Measurements from ENCODE around the gene CCDC73.
"Not testable (repeated sequence)": the region's sequence is repeated elsewhere in the genome, so short reads cannot be mapped to it uniquely, and the experiment has no call there.

CCDC73 gene

DNA sequence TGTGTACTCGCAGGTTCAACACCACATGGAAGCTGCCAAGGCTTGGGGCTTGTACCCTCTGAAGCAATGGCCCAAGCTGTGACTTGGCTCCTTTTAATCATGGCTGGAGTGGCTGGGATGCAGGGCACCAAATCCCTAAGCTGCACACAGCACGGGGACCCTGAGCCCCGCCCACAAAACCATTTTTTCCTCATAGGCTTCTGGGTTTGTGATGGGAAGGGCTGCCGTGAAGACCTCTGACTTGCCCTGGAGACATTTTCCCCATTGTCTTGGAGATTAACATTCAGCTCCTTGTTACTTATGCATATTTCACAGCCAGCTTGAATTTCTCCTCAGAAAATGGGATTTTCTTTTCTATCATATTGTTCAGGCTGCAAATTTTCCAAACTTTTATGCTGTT, 185.6 kb downstream of the CCDC73 start:
- DNase-seq (ENCODE audit: extremely low spot score, insufficient read length, low read depth); FAIRE-seq: not testable (repeated sequence)

DNA sequence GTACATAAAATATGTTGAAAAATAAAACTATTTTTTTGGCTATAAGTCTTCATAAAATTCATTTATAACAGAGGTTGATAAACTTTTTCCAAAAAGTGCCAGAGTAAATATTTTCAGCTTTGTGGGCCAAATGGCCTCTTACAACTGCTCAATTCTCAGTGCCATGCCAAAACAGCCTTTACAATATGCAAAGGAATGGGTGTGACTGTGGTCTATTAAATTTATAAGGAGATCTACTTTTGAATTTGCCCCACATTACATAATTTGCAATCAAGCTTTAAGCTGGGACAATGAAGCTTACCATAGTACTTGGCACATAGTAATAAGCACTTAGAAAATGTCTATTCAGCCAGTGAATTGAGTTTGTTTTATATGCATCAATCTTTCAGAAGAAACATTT, 188.2 kb downstream of the CCDC73 start:
- DNase-seq (ENCODE audit: extremely low spot score, insufficient read length, low read depth) (no peak), FAIRE-seq (no peak)

DNA sequence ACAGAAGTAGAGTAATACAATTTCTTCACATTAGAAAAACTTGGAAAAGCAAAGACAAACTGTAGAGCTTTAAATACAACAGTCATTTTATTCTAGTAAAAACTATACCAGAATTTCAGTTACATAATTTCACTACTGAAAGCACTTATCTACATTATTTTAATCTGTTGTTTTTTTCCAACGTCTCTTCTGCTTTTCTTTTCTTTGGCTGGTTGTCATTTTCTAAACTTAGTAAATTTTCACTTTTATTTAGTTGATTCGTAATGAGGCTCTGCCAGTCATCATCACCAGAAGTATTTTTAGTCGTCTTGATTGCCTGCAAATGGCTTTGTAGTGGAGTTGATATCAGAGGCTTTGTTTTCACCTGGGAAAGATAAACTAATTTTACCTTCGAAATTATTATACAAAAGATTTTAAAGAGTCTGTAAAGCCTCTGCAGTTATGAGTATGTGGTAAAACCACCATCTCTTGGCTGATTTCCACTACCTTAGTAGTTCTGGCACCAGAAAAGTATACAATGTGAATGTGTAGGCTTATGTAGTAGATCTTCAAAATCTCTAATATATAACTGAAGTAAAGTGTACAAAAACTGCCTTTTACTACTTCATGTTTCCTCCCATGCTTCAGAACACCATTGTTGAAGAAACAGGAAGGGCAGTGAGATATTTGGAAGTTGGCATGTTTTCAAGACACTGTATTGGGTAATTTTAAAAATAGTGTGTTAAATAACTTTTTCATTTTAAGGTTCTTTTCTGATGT, 191.6 kb downstream of the CCDC73 start:
- FAIRE-seq, result no peak

DNA sequence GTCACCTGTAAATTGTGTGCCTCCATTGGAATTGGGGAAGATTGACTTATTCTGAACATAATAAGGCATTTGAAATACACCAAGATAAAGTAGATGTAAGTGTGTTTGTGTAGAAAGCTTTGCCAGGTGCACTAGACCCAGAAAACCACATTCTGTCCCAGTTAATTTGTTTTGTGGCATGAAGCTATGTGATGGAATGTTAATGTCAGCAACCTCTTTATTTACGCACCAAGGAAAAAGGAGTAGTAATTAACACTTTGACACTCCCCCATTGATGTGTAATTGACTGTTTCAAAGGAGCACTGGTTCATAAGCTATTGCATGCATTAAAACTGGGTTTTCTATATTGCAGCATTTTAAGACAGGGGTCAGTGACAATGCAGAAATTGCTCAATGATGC, 196.5 kb downstream of the CCDC73 start:
- FAIRE-seq (no peak), DNase-seq (ENCODE audit: extremely low spot score, insufficient read length, low read depth) (no peak)

More for the DNA sequence above, 191.6 kb downstream of the CCDC73 start:
- no peak for DNase-seq (ENCODE audit: extremely low spot score, insufficient read length, low read depth)

DNA sequence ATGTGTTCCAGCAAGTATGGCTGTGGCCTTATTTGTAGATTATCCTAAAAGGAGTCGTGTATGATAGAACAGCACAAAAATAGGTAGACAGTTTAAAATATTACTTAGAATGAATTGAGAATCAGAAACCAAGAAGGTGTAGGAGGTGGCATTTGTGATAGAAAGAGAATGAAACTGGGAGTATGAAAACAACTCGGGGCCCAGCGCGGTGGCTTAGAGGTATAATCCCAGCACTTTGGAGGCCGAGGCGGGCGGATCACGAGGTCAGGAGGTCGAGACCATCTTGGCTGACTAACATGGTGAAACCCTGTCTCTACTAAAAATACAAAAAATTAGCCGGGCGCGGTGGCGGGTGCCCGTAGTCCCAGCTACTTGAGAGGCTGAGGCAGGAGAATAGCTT, 198.3 kb downstream of the CCDC73 start:
- FAIRE-seq; DNase-seq (ENCODE audit: extremely low spot score, insufficient read length, low read depth): not testable (repeated sequence)

- no peak for FAIRE-seq
Measured at GRCh38 chr11:32594272-32594671, 200.2 kb downstream of the CCDC73 start.

DNA sequence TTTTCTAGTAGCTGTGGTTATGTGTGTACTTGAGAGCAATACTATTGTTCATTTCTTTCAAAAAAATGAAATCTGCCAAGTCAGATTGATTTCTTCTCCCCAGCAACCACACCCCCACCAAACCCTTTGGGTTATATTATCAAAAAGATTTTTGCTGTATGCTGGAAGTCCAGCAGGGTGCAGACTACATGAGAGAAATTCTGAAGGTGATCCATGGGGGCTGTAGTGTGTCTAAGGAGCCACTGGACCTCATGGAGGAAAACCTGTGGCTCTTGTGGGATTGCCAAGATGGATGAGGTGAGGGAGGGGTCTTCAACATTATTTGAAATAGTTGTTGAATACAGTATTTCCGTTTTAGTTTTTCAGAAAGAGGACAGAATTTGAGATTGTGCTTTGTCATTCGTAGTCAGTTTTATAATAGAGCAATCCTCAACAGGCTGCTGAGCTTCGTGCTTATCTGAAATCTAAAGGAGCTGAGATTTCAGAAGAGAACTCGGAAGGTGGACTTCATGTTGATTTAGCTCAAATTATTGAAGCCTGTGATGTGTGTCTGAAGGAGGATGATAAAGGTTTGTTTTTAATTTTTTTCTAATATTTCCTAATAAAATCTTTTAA, 207.8 kb downstream of the CCDC73 start:
- DNase-seq (ENCODE audit: extremely low spot score, insufficient read length, low read depth), result no peak
- no peak for FAIRE-seq

More at GRCh38 chr11:32594272-32594671, 200.2 kb downstream of the CCDC73 start:
- DNase-seq (ENCODE audit: extremely low spot score, insufficient read length, low read depth), result no peak

DNA sequence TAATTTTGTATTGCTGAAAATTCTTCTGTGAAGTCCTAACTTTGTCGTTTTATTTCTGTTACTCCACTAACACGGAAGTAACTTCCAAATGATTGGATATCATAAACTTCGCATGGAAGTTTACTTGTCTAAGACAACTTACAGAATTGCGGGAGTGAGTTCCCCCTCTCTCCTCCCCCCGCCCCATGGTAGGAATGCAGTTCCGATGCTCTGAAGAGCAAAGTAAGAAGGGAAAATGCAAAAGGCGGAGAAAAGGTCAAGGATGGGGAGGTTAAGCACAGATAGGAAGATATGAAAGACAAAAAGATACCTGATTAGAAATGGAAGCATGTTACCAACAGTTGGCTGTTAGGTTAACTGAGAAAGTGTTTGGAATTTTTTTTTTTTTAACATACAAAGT, 209.5 kb downstream of the CCDC73 start:
- FAIRE-seq (no peak), DNase-seq (ENCODE audit: extremely low spot score, insufficient read length, low read depth) (no peak)

DNA sequence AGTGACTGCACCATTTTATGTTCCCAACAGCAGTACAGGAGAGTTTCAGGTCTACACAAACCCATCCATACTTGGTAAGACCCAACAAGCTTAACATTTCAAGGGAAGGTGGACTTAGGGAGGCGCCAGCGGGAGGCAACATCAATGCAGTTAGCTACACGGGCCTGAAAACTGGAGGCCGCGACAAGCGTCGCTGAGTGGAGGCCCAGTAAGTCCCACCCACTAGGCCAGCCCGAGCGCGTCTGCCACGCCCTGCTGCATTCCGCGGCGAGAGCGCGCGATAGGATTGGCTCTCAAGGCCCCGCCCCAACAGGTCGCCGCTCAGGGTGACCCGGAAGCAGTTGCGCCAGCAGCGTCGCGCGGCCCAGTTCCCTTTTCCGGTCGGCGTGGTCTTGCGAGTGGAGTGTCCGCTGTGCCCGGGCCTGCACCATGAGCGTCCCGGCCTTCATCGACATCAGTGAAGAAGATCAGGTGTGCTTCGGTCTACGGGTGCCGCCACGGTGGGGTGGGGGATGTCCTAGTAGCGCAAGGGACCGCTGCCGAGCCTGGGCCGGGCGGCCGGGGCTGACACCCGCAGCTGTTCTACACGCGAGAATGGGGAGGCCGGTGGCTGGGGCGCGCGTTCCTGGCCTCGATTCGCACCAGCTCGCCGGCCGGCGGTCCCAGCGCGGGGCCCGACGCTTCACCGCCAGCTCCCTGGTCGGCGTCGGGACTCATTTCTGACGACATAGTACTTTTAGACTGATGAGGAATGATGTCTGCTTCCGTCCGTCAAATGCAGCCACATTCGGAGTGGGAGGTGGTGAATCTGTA, 210.8 kb downstream of the CCDC73 start, which contains the start of gene EIF3M:
TSS of gene EIF3M (plus strand) at position 373 of the 813 bp plus-strand sequence. CDS start at position 430, 57 bp downstream.
- DNase-seq (ENCODE audit: extremely low spot score, insufficient read length, low read depth), result peak; percentile 83
- FAIRE-seq, result peak; percentile 98

DNA sequence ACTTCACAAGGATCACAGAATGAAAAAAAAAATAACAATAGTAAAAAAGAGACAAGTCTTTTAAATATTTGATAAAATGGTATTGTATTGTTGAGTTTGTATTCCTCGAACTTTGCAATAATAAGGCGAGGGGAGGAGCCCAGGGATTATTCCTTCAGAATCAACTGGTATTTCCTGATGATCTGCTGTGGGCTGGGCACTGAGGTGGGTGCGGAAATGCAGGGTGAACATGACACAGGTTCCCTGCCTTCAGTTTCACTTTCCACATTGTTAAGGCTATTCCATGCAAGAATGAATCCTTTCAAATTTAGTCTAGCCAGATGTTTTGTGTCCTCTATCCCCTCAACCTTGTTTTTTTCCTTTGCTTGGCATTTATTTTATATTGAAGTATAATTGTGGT, 212.9 kb downstream of the CCDC73 start:
- FAIRE-seq (no peak), DNase-seq (ENCODE audit: extremely low spot score, insufficient read length, low read depth) (no peak)

- FAIRE-seq (no peak), DNase-seq (ENCODE audit: extremely low spot score, insufficient read length, low read depth) (no peak)
Measured at GRCh38 chr11:32580967-32581366, 213.5 kb downstream of the CCDC73 start.

DNA sequence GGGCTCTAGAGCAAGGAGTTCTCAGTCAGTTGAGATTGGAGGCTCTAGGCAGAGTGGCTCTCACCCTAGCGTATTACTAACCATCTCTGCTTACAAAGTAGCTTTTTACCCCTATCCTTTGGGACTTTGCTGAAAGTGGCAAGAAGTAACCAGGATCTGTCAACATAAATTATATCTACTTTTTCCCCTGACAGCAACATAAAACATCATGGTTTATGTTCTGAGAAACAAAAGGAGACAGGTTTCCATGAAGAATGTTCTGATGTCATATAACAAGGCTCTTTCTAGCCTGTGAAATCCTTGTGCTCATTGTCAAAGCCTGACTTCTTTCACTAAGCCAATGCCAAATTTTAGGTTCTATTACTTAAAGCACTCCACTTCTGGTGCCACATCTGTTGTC, 218.0 kb downstream of the CCDC73 start:
- FAIRE-seq (no peak), DNase-seq (ENCODE audit: extremely low spot score, insufficient read length, low read depth) (no peak)

DNA sequence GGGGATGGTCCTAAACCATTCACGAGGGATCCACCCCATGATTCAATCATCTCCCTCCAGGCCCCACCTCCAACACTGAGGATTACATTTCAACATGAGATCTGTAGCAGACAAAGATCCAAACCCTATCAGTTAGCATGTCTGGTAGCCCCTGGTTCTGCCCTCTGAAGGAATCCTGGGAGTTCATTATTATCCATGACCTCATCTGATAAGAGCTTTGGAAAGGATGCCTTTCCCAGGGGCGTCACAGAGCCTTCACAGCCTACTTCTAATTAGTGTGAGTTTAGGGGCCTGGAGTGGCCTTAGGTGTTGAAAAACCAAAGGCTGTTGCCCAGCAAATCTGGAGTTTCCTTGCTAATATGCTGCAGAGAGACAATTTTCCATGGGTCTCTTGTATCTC, 219.4 kb downstream of the CCDC73 start:
- FAIRE-seq, result no peak
- DNase-seq (ENCODE audit: extremely low spot score, insufficient read length, low read depth), result no peak

- DNase-seq (ENCODE audit: extremely low spot score, insufficient read length, low read depth), result no peak
- no peak for FAIRE-seq
Measured at GRCh38 chr11:32574421-32574820, 220.0 kb downstream of the CCDC73 start.

- no peak for FAIRE-seq
- no peak for DNase-seq (ENCODE audit: extremely low spot score, insufficient read length, low read depth)
Measured at GRCh38 chr11:32573228-32573627, 221.2 kb downstream of the CCDC73 start.

- DNase-seq (ENCODE audit: extremely low spot score, insufficient read length, low read depth) (no peak), FAIRE-seq (no peak)
Measured at GRCh38 chr11:32571039-32571438, 223.4 kb downstream of the CCDC73 start.

DNA sequence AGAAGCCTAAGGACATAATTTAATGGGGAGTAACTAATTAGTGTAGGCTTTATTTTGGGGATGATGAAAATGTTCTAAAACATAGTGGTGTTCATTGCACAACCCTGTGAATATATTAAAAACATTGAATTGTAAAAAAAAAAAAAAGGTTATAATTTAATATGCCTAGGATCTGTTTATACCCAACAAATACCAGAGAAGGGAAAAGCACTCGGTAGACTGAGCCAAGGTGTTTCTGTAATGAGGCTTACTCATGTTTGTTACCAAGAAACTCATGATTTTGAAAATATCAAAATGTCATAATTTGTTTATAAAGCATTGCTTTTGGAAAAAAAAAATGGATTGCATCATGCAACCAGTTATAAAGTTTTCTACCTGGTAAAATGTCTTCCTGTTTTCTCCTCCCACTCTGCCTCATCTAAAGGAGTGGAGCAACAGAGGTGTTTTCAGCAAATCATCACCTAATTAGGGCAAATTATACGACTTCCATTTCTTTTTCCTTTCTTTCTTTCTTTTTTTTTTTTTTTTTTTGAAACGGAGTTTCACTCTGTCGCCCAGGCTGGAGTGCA, 225.1 kb downstream of the CCDC73 start:
- FAIRE-seq (no peak), DNase-seq (ENCODE audit: extremely low spot score, insufficient read length, low read depth) (no peak)

DNA sequence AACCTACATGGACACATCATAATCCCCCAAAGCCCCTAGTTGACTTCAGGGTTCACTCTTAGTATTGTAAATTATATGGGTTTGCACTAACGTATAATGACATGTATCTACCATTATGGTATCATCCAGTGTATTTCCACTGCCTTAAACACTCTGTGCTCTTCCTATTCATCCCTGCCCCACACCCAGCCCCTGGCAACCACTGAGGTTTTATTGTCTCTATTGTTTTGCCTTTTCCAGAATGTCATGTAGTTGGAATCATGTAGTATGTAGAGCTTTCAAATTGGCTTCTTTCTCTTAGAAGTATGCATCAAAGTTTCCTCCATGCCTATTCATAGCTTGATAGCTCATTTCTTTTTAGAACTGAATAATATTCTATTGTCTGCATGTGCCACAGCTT, 227.3 kb downstream of the CCDC73 start:
- FAIRE-seq (no peak), DNase-seq (ENCODE audit: extremely low spot score, insufficient read length, low read depth) (no peak)

GRCh38 chr11:32566517-32566916, 227.9 kb downstream of the CCDC73 start:
- DNase-seq (ENCODE audit: extremely low spot score, insufficient read length, low read depth) (no peak), FAIRE-seq (no peak)

DNA sequence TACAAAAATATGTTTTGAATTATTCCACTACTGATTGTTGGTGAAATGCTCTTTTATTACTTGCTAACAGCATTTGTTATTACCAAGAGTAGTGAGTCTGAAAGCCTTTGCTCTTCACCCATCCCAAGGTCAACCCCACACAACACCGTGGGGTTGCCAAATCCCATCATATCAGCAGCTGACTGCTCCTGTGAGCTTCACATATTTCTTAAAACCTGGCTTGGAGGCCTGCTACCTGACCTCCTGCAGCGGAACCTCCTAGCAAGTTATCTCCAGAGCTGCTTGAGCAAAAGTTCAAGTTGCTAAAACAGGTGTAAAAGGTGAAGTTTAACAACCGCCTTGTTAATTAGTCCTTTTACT, 230.9 kb downstream of the CCDC73 start:
- DNase-seq (ENCODE audit: extremely low spot score, insufficient read length, low read depth) (no peak), FAIRE-seq (no peak)

Data from GM18507 (cell line).